Subcutaneous abdominal adipose tissue (tissue), 5 donors: ENCODE data around the gene ATP5F1D.

Experiments
- H3K27ac ChIP-seq: one replicate; pipeline ENCODE4 v1.7.0; 2013; ENCODE audit warnings: low read depth, mild to moderate bottlenecking, inconsistent platforms, low read length, moderate library complexity
- H3K27me3 ChIP-seq, 5 donors: one replicate each; pipeline ENCODE4 v1.7.0; 2013; ENCODE audit warnings: low read length in 5 of 5, inconsistent platforms in 1 of 5; ENCODE audit not compliant: control insufficient read depth in 5 of 5, insufficient read depth in 4 of 5
- H3K36me3 ChIP-seq, 5 donors: one replicate each; pipeline ENCODE4 v1.7.0; 2013; ENCODE audit warnings: low read length in 5 of 5; ENCODE audit not compliant: control insufficient read depth in 5 of 5, insufficient read depth in 5 of 5
- H3K4me1 ChIP-seq, 5 donors: one replicate each; pipeline ENCODE4 v1.7.0; 2013; ENCODE audit warnings: low read length in 5 of 5, mild to moderate bottlenecking in 3 of 5, moderate library complexity in 1 of 5; ENCODE audit not compliant: control insufficient read depth in 5 of 5, insufficient read depth in 5 of 5
- H3K4me3 ChIP-seq, 5 donors: one replicate each; pipeline ENCODE4 v1.7.0; 2013; ENCODE audit warnings: low read length in 5 of 5, low read depth in 1 of 5
- H3K9ac ChIP-seq, 5 donors: one replicate each; pipeline ENCODE4 v1.7.0; 2013; ENCODE audit warnings: low read length in 5 of 5, mild to moderate bottlenecking in 4 of 5, moderate library complexity in 3 of 5
- H3K9me3 ChIP-seq, 5 donors: one replicate each; pipeline ENCODE4 v1.7.0; 2013; ENCODE audit warnings: low read length in 5 of 5; ENCODE audit not compliant: control insufficient read depth in 5 of 5
- donor health status: healthy.
- donor health status: healthy.
- donor health status: healthy.
- donor health status: healthy.
- donor health status: healthy.

Gene ATP5F1D

GRCh38 chr19:1252221-1252820 lies 10.8 kb downstream of the ATP5F1D start:
- H3K27me3 ChIP-seq, result no peaks in the 10 kb centered on the region
- H3K9ac ChIP-seq, result peak overlapping the region in 4 of 5 donors; percentile 62 to 83 (median 74)
- peaks cover 2 to 59% (median 50%) of the 10 kb centered on the region in 5 donors for H3K4me1 ChIP-seq
- peak overlapping the region in 4 of 5 donors; percentile 75 to 86 (median 78) for H3K4me3 ChIP-seq
- peak overlapping the region; percentile 97 for H3K27ac ChIP-seq
- peaks cover 0 to 43% (median 38%) of the 10 kb centered on the region in 5 donors for H3K36me3 ChIP-seq
- no peaks in the 10 kb centered on the region for H3K9me3 ChIP-seq

DNA sequence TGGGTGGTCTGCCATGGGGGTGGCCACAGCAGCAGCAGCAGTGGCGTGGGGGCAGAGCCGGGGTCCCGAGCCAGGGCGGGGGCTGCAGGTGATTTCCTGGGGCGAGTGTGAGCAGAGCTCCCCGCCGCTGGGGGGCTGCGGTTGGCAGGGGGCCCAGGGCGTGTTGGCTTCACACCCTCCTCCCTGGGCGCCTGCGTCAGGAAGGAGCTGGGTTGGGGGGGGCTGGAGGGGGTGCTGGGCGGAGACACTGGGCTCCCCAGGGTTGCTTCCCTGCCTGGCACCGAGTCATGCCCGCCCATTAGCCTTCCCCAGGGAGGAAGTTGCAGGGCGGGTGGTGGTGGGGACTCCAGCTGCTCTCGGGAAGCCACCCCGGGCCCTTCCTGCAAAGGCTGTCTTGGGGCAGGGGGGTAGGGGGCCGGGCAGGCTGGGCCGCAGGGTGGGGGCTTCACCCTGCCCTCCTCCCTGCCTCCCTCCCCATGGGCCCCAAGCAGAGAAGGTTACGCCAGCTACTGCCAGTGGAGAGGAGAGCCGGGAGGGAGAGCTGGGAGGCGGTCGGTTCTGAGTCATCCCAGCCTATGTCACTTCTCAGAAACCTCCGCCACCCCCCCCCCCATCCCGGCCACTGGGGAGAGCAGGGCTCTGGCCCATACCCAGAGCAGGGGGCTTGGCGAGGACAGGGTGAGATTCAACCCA lies 11.4 kb downstream of the ATP5F1D start:
- peak overlapping the region; percentile 97 for H3K27ac ChIP-seq
- peak overlapping the region in 4 of 5 donors; percentile 42 to 86 (median 78) for H3K4me3 ChIP-seq
- peaks cover 0 to 49% (median 40%) of the 10 kb centered on the region in 5 donors for H3K36me3 ChIP-seq
- no peaks in the 10 kb centered on the region for H3K9me3 ChIP-seq
- peak overlapping the region in 4 of 5 donors; percentile 71 to 86 (median 76) for H3K9ac ChIP-seq
- H3K4me1 ChIP-seq, result peaks cover 2 to 59% (median 48%) of the 10 kb centered on the region in 5 donors
- no peaks in the 10 kb centered on the region for H3K27me3 ChIP-seq

DNA sequence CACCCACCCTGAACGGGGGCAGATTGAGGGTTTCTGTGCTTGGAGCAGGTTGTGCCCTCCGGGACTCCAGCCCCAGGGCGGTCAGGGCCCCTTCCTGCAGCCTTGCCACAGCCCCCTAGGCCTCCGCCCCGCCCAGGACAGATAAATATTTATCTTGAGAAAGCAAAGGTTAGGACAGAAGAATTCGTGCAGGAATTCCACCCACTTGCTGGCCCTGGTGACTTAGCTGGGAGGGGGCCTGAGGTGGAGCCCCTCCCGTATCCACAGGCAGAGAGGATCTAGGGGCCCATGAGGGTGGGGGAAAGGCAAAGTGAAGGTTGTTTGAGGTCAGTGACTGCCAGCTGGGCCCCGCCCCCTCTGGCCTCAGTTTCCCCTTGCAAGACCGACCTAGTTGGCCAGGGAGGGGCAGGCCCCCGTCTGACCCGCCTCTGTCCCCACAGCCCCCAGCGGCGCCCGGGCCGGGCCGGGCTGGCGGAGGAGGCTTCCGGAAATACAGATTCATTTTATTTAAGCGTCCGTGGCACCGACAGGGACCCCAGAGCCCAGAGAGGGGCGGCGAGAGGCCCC lies 12.0 kb downstream of the ATP5F1D start:
- H3K4me1 ChIP-seq, result peaks cover 2 to 63% (median 51%) of the 10 kb centered on the region in 5 donors
- no peaks in the 10 kb centered on the region for H3K9me3 ChIP-seq
- H3K4me3 ChIP-seq, result peak overlapping the region; percentile 42 to 80 (median 57)
- peak overlapping the region; percentile 97 for H3K27ac ChIP-seq
- no peaks in the 10 kb centered on the region for H3K27me3 ChIP-seq
- H3K36me3 ChIP-seq, result peaks cover 0 to 50% (median 40%) of the 10 kb centered on the region in 5 donors
- H3K9ac ChIP-seq, result peak overlapping the region in 4 of 5 donors; percentile 71 to 86 (median 74)

- H3K9ac ChIP-seq, result peak overlapping the region in 4 of 5 donors; percentile 51 to 86 (median 72)
Observed at GRCh38 chr19:1254081-1254527, 12.6 kb downstream of the ATP5F1D start.

DNA sequence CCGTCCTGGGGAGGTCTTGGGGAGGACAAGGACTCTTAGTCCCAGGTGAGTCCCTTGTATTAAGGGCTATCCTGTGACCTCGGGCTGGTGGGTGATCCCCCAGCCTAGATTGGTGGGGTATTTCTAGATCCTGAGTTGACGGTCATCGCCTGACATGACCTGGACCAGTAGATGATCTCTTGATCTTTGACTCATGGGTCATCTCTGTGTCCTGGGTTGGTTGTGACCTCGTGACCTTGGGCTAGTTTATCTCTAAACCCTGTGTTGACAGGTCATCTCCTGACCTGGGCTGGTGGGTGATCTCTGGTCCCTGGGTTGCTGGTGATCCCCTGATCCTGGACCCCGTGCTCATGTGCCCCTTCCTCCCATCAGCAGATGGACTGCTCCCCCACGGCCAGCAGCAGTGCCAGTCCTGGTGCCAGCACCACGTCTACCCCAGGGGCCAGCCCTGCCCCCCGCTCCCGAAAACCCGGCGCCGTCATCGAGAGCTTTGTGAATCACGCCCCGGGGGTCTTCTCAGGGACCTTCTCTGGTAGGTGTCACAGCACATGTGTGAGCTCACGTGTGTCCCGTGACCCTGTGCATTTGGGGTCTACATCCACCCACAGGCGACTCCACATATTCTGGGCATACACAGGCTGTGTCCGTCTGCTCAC lies 13.1 kb downstream of the ATP5F1D start:
- Histone ChIP-seq H3K9me3 (peaks cover 0 to 2% (median 0%) of the 10 kb centered on the region in 5 donors), H3K4me1 (peaks cover 9 to 73% (median 62%) of the 10 kb centered on the region in 5 donors), H3K9ac (peak overlapping the region in 3 of 5 donors; percentile 51 to 74 (median 68)), H3K27me3 (peaks cover 0 to 6% (median 0%) of the 10 kb centered on the region in 5 donors), H3K4me3 (peak overlapping the region in 2 of 5 donors; percentile 77 to 80), H3K27ac (peak overlapping the region; percentile 97), H3K36me3 (peaks cover 0 to 53% (median 40%) of the 10 kb centered on the region in 5 donors)

More at GRCh38 chr19:1254081-1254527, 12.6 kb downstream of the ATP5F1D start:
- Histone ChIP-seq H3K4me1 (peaks cover 4 to 67% (median 56%) of the 10 kb centered on the region in 5 donors), H3K4me3 (peak overlapping the region in 2 of 5 donors; percentile 77 to 80), H3K27ac (peak overlapping the region; percentile 97), H3K36me3 (peaks cover 0 to 52% (median 40%) of the 10 kb centered on the region in 5 donors), H3K27me3 (peaks cover 0 to 2% (median 0%) of the 10 kb centered on the region in 5 donors), H3K9me3 (peaks cover 0 to 2% (median 0%) of the 10 kb centered on the region in 5 donors)

- H3K4me3 ChIP-seq, result no peak overlapping the region
Observed at GRCh38 chr19:1255186-1256161, 13.9 kb downstream of the ATP5F1D start.

DNA sequence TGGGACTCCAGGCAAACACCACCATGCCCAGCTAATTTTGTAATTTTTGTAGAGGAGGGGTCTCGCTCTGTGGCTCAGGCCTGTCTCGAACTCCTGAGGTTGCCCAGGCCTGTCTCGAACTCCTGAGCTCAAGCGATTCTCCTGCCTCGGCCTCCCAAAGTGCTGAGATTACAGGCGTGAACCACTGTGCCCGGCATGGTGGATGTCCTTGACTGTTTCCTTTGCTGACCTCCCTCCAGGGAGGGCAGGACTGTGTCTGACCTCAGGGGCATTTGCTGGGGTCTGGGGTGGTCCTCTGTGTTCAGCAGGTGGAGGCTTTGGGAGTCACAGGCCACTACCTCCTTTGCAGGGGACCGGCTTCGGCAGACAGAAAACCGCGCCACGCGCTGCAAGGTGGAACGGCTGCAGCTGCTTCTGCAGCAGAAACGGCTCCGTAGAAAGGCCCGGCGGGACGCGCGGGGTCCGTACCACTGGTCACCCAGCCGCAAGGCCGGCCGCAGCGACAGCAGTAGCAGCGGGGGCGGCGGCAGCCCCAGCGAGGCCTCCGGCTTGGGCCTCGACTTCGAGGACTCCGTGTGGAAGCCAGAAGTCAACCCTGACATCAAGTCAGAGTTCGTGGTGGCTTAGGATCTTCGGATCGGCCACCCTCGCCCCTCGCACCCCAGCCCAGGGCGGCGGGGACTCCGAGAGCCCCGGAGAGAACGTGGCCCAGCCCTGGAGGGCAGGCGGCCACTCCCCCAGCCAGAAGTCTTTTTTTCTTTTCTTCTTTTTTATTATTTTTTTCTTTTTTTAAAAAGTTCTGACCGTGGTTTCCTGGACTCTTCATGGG lies 15.3 kb downstream of the ATP5F1D start:
- Histone ChIP-seq H3K27me3 (peaks cover 0 to 6% (median 0%) of the 10 kb centered on the region in 5 donors), H3K9me3 (peaks cover 0 to 2% (median 0%) of the 10 kb centered on the region in 5 donors), H3K4me3 (no peak overlapping the region), H3K4me1 (peaks cover 8 to 85% (median 73%) of the 10 kb centered on the region in 5 donors), H3K36me3 (peaks cover 0 to 46% (median 35%) of the 10 kb centered on the region in 5 donors), H3K9ac (no peak overlapping the region), H3K27ac (peak overlapping the region; percentile 10)

More at GRCh38 chr19:1255186-1256161, 13.9 kb downstream of the ATP5F1D start:
- peaks cover 0 to 53% (median 40%) of the 10 kb centered on the region in 5 donors for H3K36me3 ChIP-seq
- H3K27me3 ChIP-seq, result peaks cover 0 to 6% (median 0%) of the 10 kb centered on the region in 5 donors
- H3K9me3 ChIP-seq, result peaks cover 0 to 2% (median 0%) of the 10 kb centered on the region in 5 donors
- H3K4me1 ChIP-seq, result peaks cover 9 to 81% (median 70%) of the 10 kb centered on the region in 5 donors
- H3K9ac ChIP-seq, result peak overlapping the region in 1 of 5 donors; percentile 30
- peak overlapping the region; percentile 97 for H3K27ac ChIP-seq

DNA sequence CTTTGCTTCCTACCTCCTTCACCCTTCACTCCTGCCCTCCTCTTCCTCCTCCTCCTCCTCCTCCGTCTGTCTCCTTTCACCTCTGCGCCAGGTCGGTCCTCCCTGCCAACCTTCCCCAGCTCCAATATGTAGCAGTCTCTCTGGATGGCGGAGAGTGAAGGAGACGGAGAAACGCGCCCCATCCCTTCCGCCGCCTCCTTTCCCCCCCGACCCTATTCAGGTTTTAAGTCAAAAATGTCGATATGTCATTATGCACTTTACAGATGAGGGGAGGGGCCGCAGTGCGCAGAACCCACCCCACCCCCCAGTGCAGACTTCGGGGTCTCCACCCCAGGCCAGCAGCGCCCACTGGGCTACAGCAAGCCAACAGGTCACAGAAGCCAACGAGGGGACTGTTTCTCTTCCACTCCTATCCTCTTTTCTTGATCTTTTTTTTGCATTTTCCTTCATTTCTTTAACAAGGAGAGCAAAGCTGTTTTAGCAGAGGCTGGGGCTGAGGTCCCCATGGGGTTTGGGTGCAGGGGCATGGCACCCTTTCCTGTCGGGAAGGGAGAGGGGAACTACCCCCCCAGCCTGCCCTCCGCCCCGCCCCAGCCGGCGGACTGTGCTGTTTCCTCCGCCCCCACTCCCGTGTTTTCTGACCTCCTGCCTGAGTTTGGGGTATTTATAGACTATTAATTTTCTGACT lies 16.1 kb downstream of the ATP5F1D start:
- Histone ChIP-seq H3K9me3 (peaks cover 0 to 2% (median 0%) of the 10 kb centered on the region in 5 donors), H3K27ac (peak overlapping the region; percentile 90), H3K36me3 (peaks cover 0 to 45% (median 34%) of the 10 kb centered on the region in 5 donors), H3K4me1 (peaks cover 10 to 89% (median 79%) of the 10 kb centered on the region in 5 donors), H3K27me3 (peaks cover 0 to 6% (median 0%) of the 10 kb centered on the region in 5 donors), H3K4me3 (no peak overlapping the region), H3K9ac (no peak overlapping the region)
